T-cell (primary cell): Measurements from ENCODE around the gene PSMD7. TPM values are rescaled to one million over a fixed set of nuclear protein-coding genes. Genes with fewer than 3 reads are reported as not detected.
A peak's percentile ranks its signal among the peaks of the same experiment; 100 is the strongest.

Experiments
- ATAC-seq, 4 experiments: fragments of 200-7000 bp in 3 of 4; fragments of 150-1000 bp in 1 of 4; cut with Tn5 transposase; replicated peaks in 1 of 4; 1 replicate in 3 of 4; 2 replicates in 1 of 4; pipeline ENCODE4 v1.10.0; 2021; ENCODE audit warnings: moderate library complexity in 3 of 4, mild to moderate bottlenecking in 2 of 4, moderate number of reproducible peaks in 1 of 4
- CTCF ChIA-PET, 2 donors: fragments of 300-600 bp; sonication (Branson Sonifier 250); formaldehyde crosslinking; loops; one replicate each; lab custom pipeline; 2022; ENCODE audit warnings: antibody characterized with exemption in 2 of 2; lab: Charles Lee
- POLR2A ChIA-PET, 2 donors: fragments of 300-600 bp; sonication (Branson Sonifier 250); formaldehyde crosslinking; loops; one replicate each; lab custom pipeline; 2022; ENCODE audit warnings: antibody characterized with exemption in 2 of 2; lab: Charles Lee
- DNase-seq, 35 experiments: peaks; one replicate each; pipeline versions ENCODE4 v3.0.0 to v3.0.0-alpha.2; 2013 to 2023
- H3K27ac ChIP-seq: one replicate; pipeline ENCODE4 v1.5.1; 2013; ENCODE audit warnings: low read length
- H3K27me3 ChIP-seq, 2 experiments: replicated peaks in 1 of 2; 1 replicate in 1 of 2; 2 replicates in 1 of 2; pipeline versions ENCODE4 v1.6.1 to v1.7.0; 2013; ENCODE audit warnings: low read length in 1 of 2, mixed read lengths in 1 of 2; ENCODE audit not compliant: control insufficient read depth in 2 of 2, insufficient read depth in 2 of 2; ENCODE audit errors: extremely low read depth in 1 of 2
- H3K36me3 ChIP-seq, 2 donors: 1 replicate in 1 of 2; 2 replicates in 1 of 2; pipeline versions ENCODE4 v1.6.1 to v1.7.0; 2013; ENCODE audit warnings: low read length in 1 of 2; ENCODE audit not compliant: control insufficient read depth in 2 of 2, insufficient read depth in 1 of 2; ENCODE audit errors: extremely low read depth in 1 of 2
- H3K4me1 ChIP-seq, 2 experiments: 1 replicate in 1 of 2; 2 replicates in 1 of 2; pipeline versions ENCODE4 v1.6.1 to v1.7.0; 2013; ENCODE audit warnings: low read length in 2 of 2, mixed read lengths in 1 of 2; ENCODE audit not compliant: insufficient read depth in 2 of 2, control insufficient read depth in 1 of 2; ENCODE audit errors: extremely low read depth in 1 of 2
- H3K4me3 ChIP-seq, 2 donors: 1 replicate in 1 of 2; 2 replicates in 1 of 2; pipeline versions ENCODE4 v1.5.1 to v1.7.0; 2013; ENCODE audit warnings: mild to moderate bottlenecking in 2 of 2, low read length in 1 of 2, moderate library complexity in 1 of 2; ENCODE audit not compliant: control insufficient read depth in 1 of 2; ENCODE audit errors: extremely low read depth in 1 of 2
- H3K9me3 ChIP-seq: 2 replicates; pipeline ENCODE4 v1.7.0; 2013
- H3K27ac Mint-ChIP-seq, 2 donors: one replicate each; pipeline ENCODE4 v1.8.0; 2020 to 2021; ENCODE audit warnings: mild to moderate bottlenecking in 2 of 2, mixed read lengths in 2 of 2
- H3K27me3 Mint-ChIP-seq, 2 donors: one replicate each; pipeline ENCODE4 v1.8.0; 2021 to 2022; ENCODE audit warnings: mixed read lengths in 2 of 2
- H3K36me3 Mint-ChIP-seq: one replicate; pipeline ENCODE4 v1.8.0; 2021; ENCODE audit warnings: mixed read lengths
- H3K4me1 Mint-ChIP-seq, 3 donors: one replicate each; pipeline ENCODE4 v1.8.0; 2020 to 2022; ENCODE audit warnings: mixed read lengths in 3 of 3, mild to moderate bottlenecking in 1 of 3
- H3K4me3 Mint-ChIP-seq, 3 donors: one replicate each; pipeline ENCODE4 v1.8.0; 2020 to 2022; ENCODE audit warnings: mild to moderate bottlenecking in 3 of 3, mixed read lengths in 3 of 3, moderate library complexity in 3 of 3
- H3K9me3 Mint-ChIP-seq, 3 donors: one replicate each; pipeline ENCODE4 v1.8.0; 2020 to 2022; ENCODE audit warnings: mixed read lengths in 3 of 3
- WGBS: methylation state at CpG from one replicate; pipeline ENCODE4 v1.1.5; 2013; ENCODE audit warnings: missing lambda C conversion rate; ENCODE audit not compliant: insufficient coverage; 5-methylcytosine and 5-hydroxymethylcytosine counted together
- total RNA-seq, 35 experiments: library from RNA in 6 of 35; stranded (reverse) in 6 of 35; fragments of 120-200 nt in 1 of 35; gene quantifications; one replicate each; pipeline versions ENCODE4 v1.2.1 to v1.2.4 and lab custom pipeline; 2013 to 2026

The PSMD7 gene
- total RNA-seq, 5 donors from 2014 or later (not counting 1 experiment from before 2014, with no cell fraction given) = 57.8 to 79.9 (median 71.2) TPM

GRCh38 chr16:74288065-74288464 lies 8.5 kb upstream of the PSMD7 start:
- no peaks in the 10 kb centered on the region for H3K27me3 Mint-ChIP-seq
- CTCF ChIA-PET = no interaction called here
- ATAC-seq = no peak

GRCh38 chr16:74290356-74290755 lies 6.3 kb upstream of the PSMD7 start:
- H3K4me1 ChIP-seq = peaks cover 0 to 1% of the 10 kb centered on the region in 2 experiments
- Mint-ChIP-seq H3K27me3 (no peaks in the 10 kb centered on the region), H3K36me3 (peaks cover 18% of the 10 kb centered on the region), H3K27ac (no peak overlapping the region), H3K4me3 (no peak overlapping the region), H3K4me1 (peaks cover 5 to 8% (median 5%) of the 10 kb centered on the region in 3 donors), H3K9me3 (peaks cover 4 to 5% (median 4%) of the 10 kb centered on the region in 3 donors)
- H3K27ac ChIP-seq = no peak overlapping the region
- no peaks in the 10 kb centered on the region for H3K36me3 ChIP-seq
- CTCF ChIA-PET = no interaction called here
- POLR2A ChIA-PET = interaction anchor here in 1 of 2 donors (0.6 to 0.9 kb wide), 2 partner anchors 10 to 26 kb away, joined by 3 to 4 read pairs; no protein-coding TSS in a partner anchor
- H3K9me3 ChIP-seq = no peaks in the 10 kb centered on the region
- no peak for DNase-seq
- no peak overlapping the region for H3K4me3 ChIP-seq
- H3K27me3 ChIP-seq = no peaks in the 10 kb centered on the region
- ATAC-seq = no peak

More at GRCh38 chr16:74288065-74288464, 8.5 kb upstream of the PSMD7 start:
- Histone ChIP-seq H3K36me3 (no peaks in the 10 kb centered on the region), H3K27me3 (no peaks in the 10 kb centered on the region), H3K4me3 (no peak overlapping the region), H3K4me1 (no peaks in the 10 kb centered on the region), H3K9me3 (no peaks in the 10 kb centered on the region), H3K27ac (no peak overlapping the region)
- POLR2A ChIA-PET = no interaction called here
- Mint-ChIP-seq H3K36me3 (peaks cover 14% of the 10 kb centered on the region), H3K4me1 (no peaks in the 10 kb centered on the region), H3K27ac (no peak overlapping the region), H3K4me3 (no peak overlapping the region), H3K9me3 (peaks cover 4 to 5% (median 4%) of the 10 kb centered on the region in 3 donors)
- WGBS = 97% methylated on average over 5 of the region's 7 CpGs
- DNase-seq = no peak

- H3K36me3 ChIP-seq = no peaks in the 10 kb centered on the region
- H3K4me1 ChIP-seq = peaks cover 5 to 6% of the 10 kb centered on the region in 2 experiments
- peaks cover 18% of the 10 kb centered on the region for H3K36me3 Mint-ChIP-seq
- CTCF ChIA-PET = no interaction called here
- peaks cover 4 to 5% (median 4%) of the 10 kb centered on the region in 3 donors for H3K9me3 Mint-ChIP-seq
- no peak overlapping the region for H3K4me3 ChIP-seq
- peak overlapping the region in 1 of 2 donors; percentile 71 for H3K27ac Mint-ChIP-seq
- POLR2A ChIA-PET = interaction anchor here in 1 of 2 donors (0.9 kb wide), 1 partner anchor 9 kb away, joined by 4 read pairs; no protein-coding TSS in a partner anchor
- no peaks in the 10 kb centered on the region for H3K9me3 ChIP-seq
- H3K4me1 Mint-ChIP-seq = peaks cover 12 to 15% (median 13%) of the 10 kb centered on the region in 3 donors
- 86% methylated on average over 3 of the region's 5 CpGs for WGBS
- H3K27me3 Mint-ChIP-seq = no peaks in the 10 kb centered on the region
- ATAC-seq (no peak), DNase-seq (no peak)
- H3K27ac ChIP-seq = no peak overlapping the region
- H3K27me3 ChIP-seq = no peaks in the 10 kb centered on the region
- no peak overlapping the region for H3K4me3 Mint-ChIP-seq
Observed at GRCh38 chr16:74291176-74291575, 5.4 kb upstream of the PSMD7 start.

GRCh38 chr16:74291577-74292208 lies 4.9 kb upstream of the PSMD7 start:
- Mint-ChIP-seq H3K27me3 (no peaks in the 10 kb centered on the region), H3K27ac (no peak overlapping the region), H3K36me3 (peaks cover 18% of the 10 kb centered on the region), H3K4me1 (peaks cover 14 to 19% (median 16%) of the 10 kb centered on the region in 3 donors), H3K4me3 (no peak overlapping the region), H3K9me3 (peaks cover 4 to 5% (median 4%) of the 10 kb centered on the region in 3 donors)
- Histone ChIP-seq H3K9me3 (no peaks in the 10 kb centered on the region), H3K4me1 (peaks cover 5 to 6% of the 10 kb centered on the region in 2 experiments), H3K4me3 (no peak overlapping the region), H3K36me3 (no peaks in the 10 kb centered on the region), H3K27me3 (no peaks in the 10 kb centered on the region), H3K27ac (no peak overlapping the region)
- ATAC-seq (no peak), DNase-seq (no peak)
- ChIA-PET POLR2A (interaction anchor here (0.5 to 0.7 kb wide), 3 partner anchors 16 to 971 kb away, joined by 3 to 4 read pairs (median 4); no protein-coding TSS in a partner anchor), CTCF (no interaction called here)
- WGBS = no CpG with 5 or more reads among the region's 1 CpG

- H3K27me3 ChIP-seq = no peaks in the 10 kb centered on the region
- H3K4me1 ChIP-seq = peaks cover 15 to 28% of the 10 kb centered on the region in 2 experiments
- Mint-ChIP-seq H3K4me3 (peak overlapping the region; percentile 89 to 94 (median 93)), H3K36me3 (peaks cover 23% of the 10 kb centered on the region), H3K27me3 (no peaks in the 10 kb centered on the region), H3K27ac (peak overlapping the region; percentile 97 to 98), H3K4me1 (peaks cover 32 to 43% (median 36%) of the 10 kb centered on the region in 3 donors), H3K9me3 (peaks cover 4 to 5% (median 4%) of the 10 kb centered on the region in 3 donors)
- DNase-seq = peak in 2 of 35 experiments; percentile 2 to 18
- H3K9me3 ChIP-seq = no peaks in the 10 kb centered on the region
- H3K27ac ChIP-seq = peak overlapping the region; percentile 91
- ChIA-PET POLR2A (interaction anchor here (0.5 to 0.6 kb wide), 2 partner anchors 1086 to 1635 kb away, joined by 3 to 6 read pairs; no protein-coding TSS in a partner anchor), CTCF (interaction anchor here in 1 of 2 donors (0.6 to 1.7 kb wide), 4 partner anchors 76 to 326 kb away, joined by 3 to 6 read pairs (median 4); partner anchors contain the start of gene GLG1)
- H3K4me3 ChIP-seq = peak overlapping the region; percentile 81 to 85
- ATAC-seq = peak; percentile 8 to 36 (median 15)
- peaks cover 2 to 26% of the 10 kb centered on the region in 2 donors for H3K36me3 ChIP-seq
- WGBS = 0% methylated on average over 2 of the region's 9 CpGs
Observed at GRCh38 chr16:74296104-74296431, 546 bp upstream of the PSMD7 start.

- Histone ChIP-seq H3K27me3 (no peaks in the 10 kb centered on the region), H3K27ac (peak overlapping the region; percentile 91), H3K4me1 (peaks cover 15 to 28% of the 10 kb centered on the region in 2 experiments), H3K4me3 (peak overlapping the region; percentile 81 to 85), H3K9me3 (no peaks in the 10 kb centered on the region), H3K36me3 (peaks cover 6 to 38% of the 10 kb centered on the region in 2 donors)
- H3K27ac Mint-ChIP-seq = peak overlapping the region; percentile 97 to 98
- 1% methylated on average over 26 of the region's 27 CpGs for WGBS
- ChIA-PET POLR2A (interaction anchor here in 1 of 2 donors (1.0 to 1.8 kb wide), 2 partner anchors 9 to 310 kb away, joined by 3 to 4 read pairs; partner anchors contain the start of gene GLG1), CTCF (interaction anchor here (0.6 to 1.7 kb wide), 4 partner anchors 8 to 370 kb away, joined by 4 to 6 read pairs (median 5); partner anchors contain the start of genes GLG1 (in 1 of the 2) and RFWD3 (in 1 of the 2))
- H3K27me3 Mint-ChIP-seq = no peaks in the 10 kb centered on the region
- H3K9me3 Mint-ChIP-seq = no peaks in the 10 kb centered on the region
- peaks cover 32 to 43% (median 38%) of the 10 kb centered on the region in 3 donors for H3K4me1 Mint-ChIP-seq
- H3K36me3 Mint-ChIP-seq = peaks cover 24% of the 10 kb centered on the region
- no peak for ATAC-seq
- H3K4me3 Mint-ChIP-seq = peak overlapping the region; percentile 89 to 94 (median 93)
- DNase-seq = peak in 16 of 35 experiments; percentile 1 to 32 (median 6)
Observed at GRCh38 chr16:74297145-74297665, 591 bp downstream of the PSMD7 start.
